Measurements from ENCODE around the gene PNPLA3.

DNA sequence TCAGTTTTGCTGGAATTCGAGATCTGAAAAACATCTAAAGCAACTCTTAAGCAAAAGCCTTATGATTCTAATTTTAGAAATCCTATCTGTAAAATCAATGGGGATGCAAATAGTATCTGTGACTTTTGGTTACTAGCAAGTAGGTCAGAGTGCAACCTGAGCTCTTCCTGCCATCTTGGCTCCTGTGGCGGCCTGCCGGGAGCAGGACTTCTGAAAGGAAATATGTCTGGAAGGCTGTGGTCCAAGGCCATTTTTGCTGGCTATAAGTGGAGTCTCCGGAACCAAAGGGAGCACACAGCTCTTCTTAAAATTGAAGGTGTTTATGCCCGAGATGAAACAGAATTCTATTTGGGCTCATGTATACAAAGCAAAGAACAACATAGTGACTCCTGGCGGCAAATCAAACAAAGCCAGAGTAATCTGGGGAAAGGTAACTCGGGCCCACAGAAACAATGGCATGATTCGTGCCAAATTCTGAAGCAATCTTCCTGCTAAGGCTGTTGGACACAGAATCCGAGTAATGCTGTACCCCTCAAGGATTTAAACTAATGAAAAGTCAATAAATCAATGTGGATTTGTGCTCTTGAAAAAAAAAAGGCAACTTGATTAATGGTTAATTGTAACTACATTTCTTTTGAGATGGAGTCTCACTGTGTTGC is 33.3 kb downstream of the PNPLA3 start:
- TF ChIP-seq, protein P1, sequence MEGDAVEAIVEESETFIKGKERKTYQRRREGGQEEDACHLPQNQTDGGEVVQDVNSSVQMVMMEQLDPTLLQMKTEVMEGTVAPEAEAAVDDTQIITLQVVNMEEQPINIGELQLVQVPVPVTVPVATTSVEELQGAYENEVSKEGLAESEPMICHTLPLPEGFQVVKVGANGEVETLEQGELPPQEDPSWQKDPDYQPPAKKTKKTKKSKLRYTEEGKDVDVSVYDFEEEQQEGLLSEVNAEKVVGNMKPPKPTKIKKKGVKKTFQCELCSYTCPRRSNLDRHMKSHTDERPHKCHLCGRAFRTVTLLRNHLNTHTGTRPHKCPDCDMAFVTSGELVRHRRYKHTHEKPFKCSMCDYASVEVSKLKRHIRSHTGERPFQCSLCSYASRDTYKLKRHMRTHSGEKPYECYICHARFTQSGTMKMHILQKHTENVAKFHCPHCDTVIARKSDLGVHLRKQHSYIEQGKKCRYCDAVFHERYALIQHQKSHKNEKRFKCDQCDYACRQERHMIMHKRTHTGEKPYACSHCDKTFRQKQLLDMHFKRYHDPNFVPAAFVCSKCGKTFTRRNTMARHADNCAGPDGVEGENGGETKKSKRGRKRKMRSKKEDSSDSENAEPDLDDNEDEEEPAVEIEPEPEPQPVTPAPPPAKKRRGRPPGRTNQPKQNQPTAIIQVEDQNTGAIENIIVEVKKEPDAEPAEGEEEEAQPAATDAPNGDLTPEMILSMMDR (IDR thresholded peaks at IDR 0.05) = no peak
- no peak for TF ChIP-seq POLR2A (IDR thresholded peaks at IDR 0.05)
